NB4 (cell line): ENCODE data around the gene NR2F1-AS1.

Experiments
- DNase-seq: peaks from one replicate; pipeline ENCODE4 v3.0.0; 2010; ENCODE audit warnings: low read depth
- H3K4me3 ChIP-seq: one replicate; pipeline ENCODE4 v1.5.1; 2011; ENCODE audit warnings: mild to moderate bottlenecking, low read depth, low read length, moderate library complexity
- MYC ChIP-seq: IDR thresholded peaks from 2 replicates; pipeline ENCODE4 v1.6.1; 2011; ENCODE audit warnings: low read depth, low read length
- POLR2A ChIP-seq: IDR thresholded peaks from 2 replicates; pipeline ENCODE4 v1.6.1; 2011; ENCODE audit warnings: mild to moderate bottlenecking; ENCODE audit not compliant: insufficient read length; ENCODE audit errors: extremely low read depth
- TF ChIP-seq, protein P1 (sequence below): IDR thresholded peaks from one replicate; pipeline ENCODE4 v1.5.1; 2012; ENCODE audit warnings: low read depth, low read length
- TF ChIP-seq, protein P2 (sequence below): IDR thresholded peaks from 2 replicates; pipeline ENCODE4 v1.6.1; 2011; ENCODE audit warnings: low read depth, low read length

The NR2F1-AS1 gene

DNA sequence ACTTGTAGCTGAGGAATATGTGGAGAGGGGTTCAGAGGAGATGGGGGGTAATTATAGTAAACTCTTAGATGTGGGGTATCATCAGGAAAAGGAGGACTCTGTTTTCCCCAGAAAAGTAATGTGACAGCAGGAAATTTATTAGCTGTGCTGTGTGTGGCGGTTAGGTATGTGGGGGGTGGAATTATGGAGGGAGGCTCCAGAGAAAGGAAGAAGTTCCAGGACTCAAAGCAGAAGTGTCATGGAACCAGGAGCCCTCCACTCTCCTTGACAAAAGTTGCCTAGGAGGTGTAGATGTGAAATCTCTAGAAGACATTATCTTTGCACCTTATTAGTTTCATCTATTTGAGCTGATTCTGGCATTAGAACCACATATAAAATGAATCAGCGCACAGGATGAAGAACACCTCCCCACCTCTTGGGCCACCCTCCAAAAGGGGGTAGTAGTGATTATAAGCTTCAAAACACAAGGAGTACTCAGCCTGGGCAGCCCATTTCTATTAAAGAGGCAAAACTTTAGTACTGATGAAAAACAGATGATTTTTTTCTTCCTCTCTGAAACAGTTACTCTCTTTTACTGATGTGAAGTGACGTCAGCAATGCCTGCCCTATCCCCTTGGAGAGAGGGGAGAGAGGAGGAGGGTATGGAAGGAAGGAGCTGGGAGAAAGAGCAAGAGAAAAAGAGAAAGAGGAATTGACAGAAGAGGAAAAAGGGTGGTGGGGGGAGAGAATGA is 20.2 kb upstream of the NR2F1-AS1 start:
- no peak overlapping the region for H3K4me3 ChIP-seq
- no peak for DNase-seq
- TF ChIP-seq MYC (no peak), POLR2A (no peak)
- TF ChIP-seq, protein P1, sequence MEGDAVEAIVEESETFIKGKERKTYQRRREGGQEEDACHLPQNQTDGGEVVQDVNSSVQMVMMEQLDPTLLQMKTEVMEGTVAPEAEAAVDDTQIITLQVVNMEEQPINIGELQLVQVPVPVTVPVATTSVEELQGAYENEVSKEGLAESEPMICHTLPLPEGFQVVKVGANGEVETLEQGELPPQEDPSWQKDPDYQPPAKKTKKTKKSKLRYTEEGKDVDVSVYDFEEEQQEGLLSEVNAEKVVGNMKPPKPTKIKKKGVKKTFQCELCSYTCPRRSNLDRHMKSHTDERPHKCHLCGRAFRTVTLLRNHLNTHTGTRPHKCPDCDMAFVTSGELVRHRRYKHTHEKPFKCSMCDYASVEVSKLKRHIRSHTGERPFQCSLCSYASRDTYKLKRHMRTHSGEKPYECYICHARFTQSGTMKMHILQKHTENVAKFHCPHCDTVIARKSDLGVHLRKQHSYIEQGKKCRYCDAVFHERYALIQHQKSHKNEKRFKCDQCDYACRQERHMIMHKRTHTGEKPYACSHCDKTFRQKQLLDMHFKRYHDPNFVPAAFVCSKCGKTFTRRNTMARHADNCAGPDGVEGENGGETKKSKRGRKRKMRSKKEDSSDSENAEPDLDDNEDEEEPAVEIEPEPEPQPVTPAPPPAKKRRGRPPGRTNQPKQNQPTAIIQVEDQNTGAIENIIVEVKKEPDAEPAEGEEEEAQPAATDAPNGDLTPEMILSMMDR = no peak
- TF ChIP-seq, protein P2, sequence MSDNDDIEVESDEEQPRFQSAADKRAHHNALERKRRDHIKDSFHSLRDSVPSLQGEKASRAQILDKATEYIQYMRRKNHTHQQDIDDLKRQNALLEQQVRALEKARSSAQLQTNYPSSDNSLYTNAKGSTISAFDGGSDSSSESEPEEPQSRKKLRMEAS = no peak

DNA sequence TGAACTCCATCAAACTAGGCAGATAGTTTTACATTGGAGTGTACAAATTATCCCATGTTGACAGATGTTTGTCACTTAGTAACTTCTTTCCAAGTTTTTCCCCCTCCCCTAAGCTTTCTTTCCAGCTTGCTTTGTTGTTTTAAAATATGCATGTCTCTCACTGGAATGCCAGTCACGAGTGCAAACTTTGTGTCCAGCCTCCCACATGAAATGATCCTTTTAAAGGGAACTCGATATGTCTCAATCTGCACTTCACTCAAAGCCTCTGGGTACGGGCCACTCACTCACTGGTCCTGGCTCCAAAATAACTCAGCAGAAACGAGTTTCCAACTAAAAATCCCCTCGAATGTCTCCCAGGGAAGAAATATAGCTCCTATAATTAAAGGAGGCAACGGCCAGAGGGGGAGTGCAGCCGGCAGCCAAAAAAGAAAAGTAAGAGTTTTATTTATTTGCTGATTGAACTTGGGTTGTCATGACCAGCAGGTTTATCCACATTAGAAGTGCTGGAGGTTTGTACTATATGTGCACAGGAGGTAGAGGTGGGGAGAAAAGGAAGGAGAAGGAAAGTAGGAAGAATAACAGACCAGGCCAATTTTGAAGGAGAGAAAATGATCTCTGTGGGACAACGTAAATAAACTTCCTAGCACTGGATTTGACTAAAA is 19.5 kb upstream of the NR2F1-AS1 start:
- no peak for TF ChIP-seq MYC
- no peak for TF ChIP-seq POLR2A
- TF ChIP-seq, protein P1 = no peak
- TF ChIP-seq, protein P2 = no peak
- H3K4me3 ChIP-seq = no peak overlapping the region
- DNase-seq = no peak

DNA sequence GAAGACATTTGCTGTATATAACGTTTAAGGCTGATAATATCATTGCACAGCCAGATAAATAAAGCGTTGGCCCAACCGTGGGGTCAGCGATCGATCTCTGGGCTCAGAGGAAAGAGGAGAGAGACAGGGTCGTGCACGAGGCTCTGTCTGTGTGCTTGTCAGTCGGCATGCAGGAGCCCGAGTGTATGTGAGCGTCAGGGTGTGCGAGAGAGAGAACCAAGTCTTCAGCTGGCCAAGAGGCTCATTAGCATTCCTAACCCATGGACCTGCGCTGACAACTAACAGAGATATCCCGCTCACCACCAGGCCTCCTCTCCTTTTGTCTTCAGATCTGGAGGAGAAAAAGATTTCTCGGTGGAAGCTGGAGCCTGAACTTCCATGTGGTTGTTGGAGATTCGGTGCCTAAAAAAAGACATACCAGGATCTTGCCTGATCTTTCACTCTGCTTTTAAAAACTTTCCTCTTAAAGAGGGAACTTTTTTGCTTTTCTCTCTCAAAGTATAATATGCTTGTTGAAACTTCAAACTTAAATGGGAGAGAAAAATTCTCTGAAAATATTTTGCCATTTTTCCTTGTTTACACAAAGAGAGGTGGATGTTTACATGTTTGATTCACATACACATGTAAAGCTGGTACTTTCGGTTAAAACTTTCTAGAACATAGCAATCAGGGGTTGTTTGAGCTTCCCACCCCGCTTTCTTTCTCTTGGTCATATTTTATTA is 18.5 kb upstream of the NR2F1-AS1 start:
- TF ChIP-seq, protein P2 = no peak
- TF ChIP-seq, protein P1 = no peak
- TF ChIP-seq POLR2A (no peak), MYC (no peak)
- no peak for DNase-seq

DNA sequence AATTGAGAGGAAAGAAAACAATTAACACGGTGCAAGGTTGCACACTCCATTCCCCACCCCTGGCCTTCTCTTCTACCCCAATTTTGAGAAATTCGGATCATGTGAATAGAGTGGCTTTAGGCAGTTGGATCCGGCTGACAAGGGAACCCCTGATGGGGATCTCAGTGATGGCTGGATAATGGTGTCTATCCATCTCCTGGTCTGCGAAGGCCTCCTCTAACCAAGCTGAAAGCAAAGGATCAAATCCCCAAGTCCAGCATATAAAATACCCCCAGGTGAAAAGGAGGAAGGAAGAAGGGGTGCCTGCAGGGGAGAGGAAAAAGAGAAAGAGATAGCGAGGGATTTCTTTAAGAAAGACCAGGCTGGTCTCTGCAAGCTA is 18.0 kb upstream of the NR2F1-AS1 start:
- TF ChIP-seq, protein P1 = no peak
- TF ChIP-seq MYC = no peak
- TF ChIP-seq, protein P2 = no peak
- no peak for TF ChIP-seq POLR2A
- no peak overlapping the region for H3K4me3 ChIP-seq
- DNase-seq = no peak

More for the DNA sequence above, 18.5 kb upstream of the NR2F1-AS1 start:
- H3K4me3 ChIP-seq = no peak overlapping the region

DNA sequence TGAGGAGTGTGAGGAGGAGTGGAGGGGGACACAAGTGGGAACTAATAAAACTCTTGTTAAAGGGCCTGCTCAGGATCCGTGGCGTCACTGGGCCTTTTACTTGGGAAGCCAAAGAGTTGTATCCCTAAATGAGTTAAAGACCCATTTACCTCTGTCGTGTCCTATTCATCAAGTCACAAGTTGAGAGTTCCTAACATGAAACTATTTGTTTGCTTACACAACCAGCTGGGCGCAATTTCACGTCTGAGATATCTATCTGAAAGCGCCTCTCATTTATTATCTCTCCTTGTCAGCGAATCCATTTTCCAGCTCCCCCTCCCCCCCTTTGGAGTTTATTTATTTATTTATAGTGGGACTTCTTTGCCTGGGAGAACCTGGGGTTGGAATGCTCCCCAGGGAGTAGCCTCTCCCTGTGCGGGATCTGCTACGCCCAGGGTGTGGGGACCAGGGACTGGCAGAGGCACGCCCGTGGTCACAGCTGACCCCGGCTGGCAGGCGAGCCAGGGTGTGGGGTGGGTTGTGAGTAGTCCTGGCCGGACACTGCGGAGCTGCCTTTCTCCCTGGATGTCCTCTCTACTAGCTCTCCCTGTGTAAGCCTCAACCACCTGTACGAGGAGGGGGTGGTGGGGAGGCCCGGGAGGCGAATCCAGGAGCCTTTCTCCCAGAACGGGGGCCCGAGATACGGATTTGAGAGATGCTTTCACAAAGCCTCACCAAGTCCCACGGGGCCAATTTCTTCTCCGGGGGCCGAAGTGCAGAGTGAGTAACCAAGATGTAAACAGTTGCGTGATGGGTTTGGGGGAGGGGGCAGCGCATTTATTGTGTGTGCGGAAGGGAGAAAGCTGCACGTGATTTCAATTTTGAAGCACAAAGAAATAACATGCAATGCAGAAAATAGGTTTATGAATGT is 17.3 kb upstream of the NR2F1-AS1 start:
- TF ChIP-seq, protein P1 = no peak
- TF ChIP-seq, protein P2 = no peak
- TF ChIP-seq POLR2A (no peak), MYC (no peak)
- no peak overlapping the region for H3K4me3 ChIP-seq
- peak; percentile 28 for DNase-seq
